Ovary (tissue), 9 donors: Measurements from ENCODE around the gene PARD3B. TPM values are rescaled to one million over a fixed set of nuclear protein-coding genes. Genes with fewer than 3 reads are reported as not detected.

Experiments used
- DNase-seq, 5 donors: peaks; one replicate each; pipeline ENCODE4 v3.0.0-alpha.2; 2019 to 2020
- H3K27ac ChIP-seq, 2 donors: fragments of 200-600 bp; one replicate each; pipeline versions ENCODE4 v1.5.1 to v1.8.0; 2019 to 2022
- H3K27me3 ChIP-seq: fragments of 200-600 bp; one replicate; pipeline ENCODE4 v1.8.0; 2022
- H3K36me3 ChIP-seq: fragments of 200-600 bp; sonication (generic); one replicate; pipeline ENCODE4 v1.5.1; 2019
- H3K4me1 ChIP-seq: one replicate; pipeline ENCODE4 v1.8.1; 2013; ENCODE audit warnings: mild to moderate bottlenecking, moderate library complexity; ENCODE audit not compliant: insufficient read depth
- H3K4me3 ChIP-seq: fragments of 200-600 bp; sonication (generic); one replicate; pipeline ENCODE4 v1.5.1; 2017
- H3K9me3 ChIP-seq, 2 donors: fragments of 200-600 bp in 1 of 2; sonication (generic) in 1 of 2; one replicate each; pipeline versions ENCODE4 v1.5.1 to v1.8.1; 2013 to 2019; ENCODE audit warnings: mild to moderate bottlenecking in 1 of 2, moderate library complexity in 1 of 2
- CTCF ChIP-seq, 3 donors: fragments of 450-650 bp in 2 of 3; fragments of 200-600 bp in 1 of 3; IDR thresholded peaks; one replicate each; pipeline versions ENCODE4 v1.5.1 to v1.8.0; 2016 to 2022; ENCODE audit warnings: antibody characterized with exemption in 3 of 3, mild to moderate bottlenecking in 1 of 3
- EP300 ChIP-seq: sonication (generic); formaldehyde crosslinking; IDR thresholded peaks from one replicate; pipeline ENCODE4 v1.6.1; 2017; ENCODE audit warnings: antibody characterized with exemption
- POLR2A ChIP-seq: fragments of 450-650 bp; IDR thresholded peaks from one replicate; pipeline ENCODE4 v1.6.1; 2017; ENCODE audit warnings: antibody characterized with exemption, mild to moderate bottlenecking, moderate library complexity
- WGBS, 3 donors: extraction: QIAGEN DNeasy Blood & Tissue Kit in 1 of 3; methylation state at CpG; one replicate each; pipeline versions ENCODE4 v1.1.5 to v1.1.7; 2013 to 2017; 5-methylcytosine and 5-hydroxymethylcytosine counted together
- intact Hi-C, 4 donors: fragments of 100-400 bp; cut with DNase I; formaldehyde crosslinking; loops; one replicate each; pipeline versions ENCODE4 v1.11.0 to v1.15.1; 2022 to 2023
- polyA plus RNA-seq, 2 donors: library from polyadenylated mRNA; stranded (reverse); fragments of 200-250 nt in 1 of 2; fragments of 350-450 nt in 1 of 2; fragmentation: Illumina TruSeq in 1 of 2; extraction: RNeasy Lipid Tissue Mini Kit (QIAGEN cat#74804) in 1 of 2; gene quantifications; one replicate each; pipeline ENCODE4 v1.2.3, GENCODE V29; 2013 to 2014
- total RNA-seq, 7 donors: library from RNA; depleted of rRNA in 2 of 7; stranded (reverse); fragments of >200 nt in 2 of 7; fragmentation: NEBNext Ultra II Directional in 3 of 7; extraction: Animal tissue kit (Norgen Biotek cat#: 25700) in 3 of 7; gene quantifications; one replicate each; pipeline versions ENCODE4 v1.1.0 to v1.2.4, GENCODE V29; 2016 to 2023
- donor health status: DM: no; HTN: no; CAD: no; lungs with moderate emphysema.
- donor health status: DM: no; HTN: no; CAD: no.
- donor health status: Bipolar disorder and iron deficiency.
- donor health status: DM: yes; HTN: yes; CAD: no.
- donor health status: DM: no; HTN: no; CAD: no.
- donor health status: DM: yes; HTN: yes; CAD: no.

PARD3B gene
- total and polyA plus RNA-seq, 9 donors, result 8.2 to 46.6 (median 28.7) TPM

DNA sequence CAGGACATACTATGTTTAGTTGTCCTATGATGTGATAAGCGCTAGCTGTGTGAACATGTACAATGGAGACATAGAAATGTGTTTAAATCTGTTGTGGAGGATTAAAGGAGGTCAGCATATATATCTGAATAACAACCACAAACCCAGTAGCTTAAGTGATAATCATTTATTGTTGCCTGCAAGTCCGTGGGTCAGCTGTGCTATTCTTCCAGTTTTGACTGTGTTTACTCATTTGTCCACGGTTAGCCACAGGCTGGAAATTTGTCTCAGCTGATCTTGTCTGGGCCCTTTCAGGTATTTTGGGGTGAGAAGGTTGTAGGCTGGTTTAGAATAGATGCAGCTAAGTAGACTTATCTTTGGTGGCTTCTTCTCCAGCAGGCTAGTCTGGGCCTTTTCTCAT is 110.4 kb downstream of the PARD3B start:
- Histone ChIP-seq H3K4me1 (peaks cover 2% of the 10 kb centered on the region), H3K36me3 (no peaks in the 10 kb centered on the region), H3K9me3 (peaks cover 0 to 4% of the 10 kb centered on the region in 2 donors), H3K27me3 (no peaks in the 10 kb centered on the region), H3K27ac (no peak overlapping the region), H3K4me3 (no peak overlapping the region)
- intact Hi-C loops, result no loop called here
- 79 to 88% (median 86%) methylated on average over 3 of the region's 3 CpGs for WGBS, 3 donors
- no peak for DNase-seq
- TF ChIP-seq EP300 (no peak), CTCF (IDR thresholded peaks at IDR 0.05) (no peak), POLR2A (no peak)

DNA sequence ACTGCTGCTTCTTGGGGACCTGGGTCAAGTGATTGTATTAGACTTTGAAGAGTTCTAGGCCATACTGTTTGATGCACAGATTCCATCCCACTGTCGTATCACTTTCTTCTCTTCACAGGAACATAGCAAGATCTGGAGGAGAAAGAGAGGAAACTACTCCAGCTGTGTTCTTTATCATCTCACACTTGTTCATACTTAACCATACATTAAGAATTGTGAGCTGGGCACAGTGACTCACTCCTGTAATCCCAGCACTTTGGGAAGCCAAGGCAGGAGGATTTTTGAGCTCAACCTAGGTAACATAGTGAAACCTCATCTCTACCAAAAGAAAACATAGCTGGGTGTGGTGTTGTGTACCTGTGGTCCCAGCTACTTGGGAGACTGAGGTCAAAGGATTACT is 111.7 kb downstream of the PARD3B start:
- intact Hi-C loops, result no loop called here
- Histone ChIP-seq H3K4me1 (peaks cover 2% of the 10 kb centered on the region), H3K4me3 (no peak overlapping the region), H3K9me3 (peaks cover 0 to 2% of the 10 kb centered on the region in 2 donors), H3K27ac (no peak overlapping the region), H3K27me3 (no peaks in the 10 kb centered on the region), H3K36me3 (no peaks in the 10 kb centered on the region)
- no peak for TF ChIP-seq CTCF (IDR thresholded peaks at IDR 0.05)
- no peak for TF ChIP-seq POLR2A
- TF ChIP-seq EP300, result no peak
- 88 to 98% (median 95%) methylated on average over 1 of the region's 1 CpG for WGBS, 3 donors
- no peak for DNase-seq

DNA sequence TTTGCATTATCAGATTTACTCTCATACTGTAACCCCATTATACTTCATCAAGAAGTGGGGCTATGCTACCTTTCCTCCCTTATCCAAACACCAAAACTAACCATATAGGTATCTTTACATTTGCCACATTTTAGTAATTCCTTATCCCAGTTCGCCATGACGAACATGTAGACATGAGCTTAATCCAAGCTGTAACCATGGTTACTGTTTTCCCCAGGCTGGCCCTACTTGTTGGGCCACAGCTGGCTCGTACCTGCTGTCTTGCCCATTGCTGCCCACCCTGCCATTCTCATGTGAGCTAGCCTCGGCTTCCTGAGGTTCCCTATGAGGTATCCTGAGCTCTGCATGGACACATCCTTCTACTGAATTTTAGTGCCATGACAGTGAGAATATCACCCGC is 117.7 kb downstream of the PARD3B start:
- no peak overlapping the region for H3K4me3 ChIP-seq
- no peak for DNase-seq
- WGBS, 3 donors, result 98% methylated on average over 5 of the region's 5 CpGs
- H3K27me3 ChIP-seq, result no peaks in the 10 kb centered on the region
- peaks cover 8% of the 10 kb centered on the region for H3K4me1 ChIP-seq
- H3K27ac ChIP-seq, result no peak overlapping the region
- TF ChIP-seq EP300, result no peak
- no peak for TF ChIP-seq POLR2A
- TF ChIP-seq CTCF (IDR thresholded peaks at IDR 0.05), result no peak
- no peaks in the 10 kb centered on the region for H3K9me3 ChIP-seq
- no peaks in the 10 kb centered on the region for H3K36me3 ChIP-seq
- intact Hi-C loops, result no loop called here

DNA sequence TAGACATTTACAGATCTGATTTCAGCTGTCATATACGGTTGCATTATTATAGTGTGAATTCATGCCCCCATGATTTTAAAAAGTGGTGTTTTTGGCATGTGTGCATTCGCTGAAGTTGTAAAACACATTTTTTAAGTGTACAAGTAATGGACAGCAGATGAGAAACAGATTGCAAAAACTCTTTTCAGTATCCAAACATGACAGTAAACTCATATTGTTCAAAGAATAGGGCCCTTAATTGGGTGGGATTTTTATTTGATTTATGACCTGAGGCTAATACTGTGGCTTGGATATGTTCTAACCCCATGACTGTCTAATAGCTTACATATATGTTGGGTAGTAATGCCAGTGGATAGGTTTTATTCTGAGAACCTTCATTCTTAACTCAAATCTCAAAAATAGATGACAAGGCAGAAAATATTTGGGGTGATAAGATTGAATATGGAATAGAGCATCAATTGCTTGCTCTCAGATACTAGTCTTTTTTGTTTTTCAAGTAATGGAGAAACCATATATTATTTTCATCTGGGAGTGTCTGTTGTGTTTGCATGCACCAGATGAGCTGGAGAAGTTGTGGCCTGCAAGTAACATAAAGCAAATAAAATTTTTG is 118.6 kb downstream of the PARD3B start:
- Histone ChIP-seq H3K36me3 (no peaks in the 10 kb centered on the region), H3K4me1 (peaks cover 8% of the 10 kb centered on the region), H3K27ac (no peak overlapping the region), H3K27me3 (no peaks in the 10 kb centered on the region), H3K9me3 (no peaks in the 10 kb centered on the region), H3K4me3 (no peak overlapping the region)
- intact Hi-C loops, result no loop called here
- no peak for DNase-seq
- TF ChIP-seq CTCF (IDR thresholded peaks at IDR 0.05), result no peak
- no peak for TF ChIP-seq POLR2A
- no peak for TF ChIP-seq EP300
- WGBS, 3 donors, result 80 to 81% (median 80%) methylated on average over 2 of the region's 2 CpGs
